Fibroblast of the conjunctiva (primary cell): ENCODE results near the gene TMEM91.
A peak's percentile ranks its signal among the peaks of the same experiment; 100 is the strongest.

ENCODE experiments used
- DNase-seq: peaks from one replicate; pipeline ENCODE4 v3.0.0-alpha.2; 2010; ENCODE audit warnings: low read depth

The TMEM91 gene

DNA sequence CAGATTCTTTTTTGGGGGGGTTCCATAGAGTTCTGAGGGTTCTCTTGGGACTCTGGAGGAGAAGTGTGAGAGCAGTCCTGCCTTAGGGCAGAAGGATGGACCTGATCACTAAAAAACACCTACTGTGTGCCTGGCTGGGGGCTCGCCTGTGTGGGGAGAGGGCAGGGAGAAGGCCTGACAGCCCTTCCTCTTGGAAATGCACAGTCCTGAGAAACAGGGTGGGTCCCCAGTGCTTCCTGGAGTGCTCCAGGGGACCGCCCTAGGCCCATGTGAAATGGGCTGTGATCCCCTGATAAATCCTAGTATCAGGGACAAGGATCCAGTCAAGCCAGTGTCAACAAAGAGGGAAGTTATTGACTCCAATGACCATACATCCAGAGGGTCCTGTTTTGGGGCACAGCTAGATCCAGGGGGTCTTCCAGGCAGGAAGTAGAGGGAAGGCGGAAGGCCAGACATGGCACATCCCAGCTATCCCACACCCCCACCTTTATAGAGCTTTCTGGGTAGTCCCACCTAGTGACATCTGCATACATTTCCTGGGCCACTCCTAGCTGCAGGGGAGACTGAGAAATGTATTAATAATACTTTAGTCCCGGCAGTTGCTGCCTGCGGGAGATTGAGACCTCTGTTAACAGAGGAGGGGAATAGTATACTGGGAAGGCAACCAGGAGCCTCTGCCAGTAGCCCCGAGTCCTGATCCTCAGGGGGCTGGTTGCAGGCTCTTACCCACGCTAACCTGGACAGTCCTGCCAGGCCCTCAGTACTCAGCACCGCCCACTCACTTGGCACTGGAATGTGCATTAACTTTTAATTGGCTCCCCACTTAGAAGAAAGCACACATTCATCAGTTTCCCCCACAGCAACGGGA lies 35.0 kb downstream of the TMEM91 start:
- DNase-seq: no peak

DNA sequence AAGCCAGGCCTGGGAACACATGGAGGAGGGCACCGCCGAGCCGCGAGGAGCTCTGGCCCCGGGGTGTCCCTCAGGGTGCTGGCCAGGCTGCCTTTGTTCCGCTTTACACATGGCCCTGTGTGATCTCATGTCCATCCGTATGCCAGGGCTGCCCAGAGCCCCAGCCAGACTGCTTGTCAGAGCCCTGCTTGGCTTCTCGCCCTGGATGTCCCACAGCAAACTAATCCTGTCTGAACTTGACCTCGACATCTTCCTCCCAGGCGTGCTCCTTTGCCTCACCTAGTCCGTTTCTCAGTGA lies 35.6 kb downstream of the TMEM91 start:
- no peak for DNase-seq

DNA sequence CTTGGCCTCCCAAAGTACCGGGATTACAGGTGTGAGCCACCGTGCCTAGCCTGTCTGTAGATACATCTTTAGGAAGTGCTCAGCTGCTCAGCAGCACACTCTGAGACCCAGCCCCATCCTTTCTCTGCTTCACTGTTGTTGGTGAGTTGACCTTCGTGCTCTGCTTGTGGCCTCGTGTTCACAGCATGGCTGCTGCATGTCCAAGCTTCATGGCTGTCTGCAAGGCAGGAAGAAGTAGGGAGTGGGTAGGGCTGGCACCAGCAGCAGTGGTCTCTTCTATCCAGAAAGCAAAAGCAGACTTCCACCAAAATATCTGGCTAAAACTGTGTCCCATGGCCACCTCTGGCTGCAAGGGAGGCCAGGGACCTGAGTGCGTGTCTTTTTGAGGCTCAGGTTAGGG lies 36.6 kb downstream of the TMEM91 start:
- DNase-seq: no peak

DNA sequence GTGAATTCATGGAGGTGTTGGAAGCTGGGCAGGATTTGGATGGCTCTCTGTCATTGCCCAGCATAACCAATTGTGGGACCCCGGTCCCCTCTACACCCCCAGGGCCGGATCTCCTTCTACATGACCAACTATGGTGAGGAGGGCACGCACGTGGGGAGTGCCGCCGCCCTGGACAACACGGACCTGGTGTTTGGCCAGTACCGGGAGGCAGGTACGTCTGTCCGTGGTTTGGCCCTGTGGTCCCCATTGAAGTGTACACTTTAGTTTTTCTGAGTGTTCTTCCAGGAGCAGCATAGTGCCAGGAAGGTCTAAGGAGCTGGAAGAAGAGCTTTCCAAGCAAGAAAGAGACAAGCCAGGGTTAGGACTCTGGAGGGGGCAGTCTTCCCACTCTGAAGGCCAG lies 37.6 kb downstream of the TMEM91 start:
- DNase-seq: no peak

DNA sequence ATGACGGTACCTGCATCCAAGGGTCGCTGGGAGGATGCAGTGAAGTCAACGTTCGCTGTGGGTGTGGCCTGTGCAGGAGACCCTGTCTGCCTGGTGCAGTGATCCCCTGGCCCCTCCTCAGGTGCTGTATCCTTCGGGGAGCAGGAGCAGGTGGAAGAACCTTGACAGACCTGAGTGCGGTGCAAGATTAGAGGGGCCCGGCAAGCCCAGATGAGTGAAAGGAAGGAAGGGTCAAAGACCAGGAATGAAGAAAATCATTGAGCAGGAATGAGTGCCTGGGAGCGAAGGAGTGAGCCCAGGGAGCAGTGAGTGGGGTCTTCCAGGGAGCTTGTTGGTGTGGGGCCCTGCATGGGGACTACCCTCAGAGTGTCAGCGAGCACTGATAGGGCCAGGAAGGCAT lies 38.1 kb downstream of the TMEM91 start:
- DNase-seq: no peak

DNA sequence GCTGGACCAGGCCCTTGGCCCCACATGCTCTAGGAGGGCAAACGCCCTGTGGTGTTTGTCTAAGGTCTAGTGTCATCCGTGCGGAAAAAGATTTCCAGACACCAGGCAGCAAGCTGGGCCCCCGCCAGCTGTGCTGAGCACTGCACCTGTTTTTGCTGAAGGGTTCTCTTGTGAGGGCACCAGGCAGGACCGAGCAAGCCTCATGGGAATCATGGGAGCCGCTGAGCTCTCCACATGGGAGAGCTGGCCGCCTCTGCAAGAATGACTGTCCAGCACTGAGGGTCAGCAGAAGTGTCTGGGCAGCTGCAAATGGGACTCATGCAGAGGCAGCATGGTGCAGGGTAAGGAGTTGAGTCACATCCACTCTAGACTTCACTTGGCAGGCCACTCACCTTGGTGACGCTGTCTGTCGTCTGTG lies 38.8 kb downstream of the TMEM91 start:
- no peak for DNase-seq

DNA sequence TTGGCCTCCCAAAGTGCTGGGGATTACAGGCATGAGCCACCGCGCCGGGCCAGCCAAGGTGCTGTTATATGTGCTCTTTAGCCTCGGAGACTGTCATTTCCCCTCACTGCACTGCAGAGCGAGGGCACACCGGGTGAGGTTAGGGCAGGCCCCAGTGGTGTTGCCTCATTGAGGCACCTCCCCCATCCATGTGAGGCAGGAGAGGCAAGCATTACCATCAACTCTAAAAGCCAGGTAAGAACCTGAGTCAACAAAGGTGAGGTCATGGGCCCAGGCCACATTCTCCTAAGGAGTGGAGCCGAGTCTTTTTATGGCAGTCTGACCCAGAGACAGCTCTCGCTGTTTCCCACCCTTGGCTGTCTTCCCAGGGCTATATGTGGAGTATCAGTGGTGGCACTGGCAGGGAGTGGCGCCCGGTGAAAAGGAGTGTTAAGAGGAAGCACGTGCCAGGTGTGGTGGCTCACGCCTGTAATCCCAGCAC lies 39.9 kb downstream of the TMEM91 start:
- DNase-seq: no peak

DNA sequence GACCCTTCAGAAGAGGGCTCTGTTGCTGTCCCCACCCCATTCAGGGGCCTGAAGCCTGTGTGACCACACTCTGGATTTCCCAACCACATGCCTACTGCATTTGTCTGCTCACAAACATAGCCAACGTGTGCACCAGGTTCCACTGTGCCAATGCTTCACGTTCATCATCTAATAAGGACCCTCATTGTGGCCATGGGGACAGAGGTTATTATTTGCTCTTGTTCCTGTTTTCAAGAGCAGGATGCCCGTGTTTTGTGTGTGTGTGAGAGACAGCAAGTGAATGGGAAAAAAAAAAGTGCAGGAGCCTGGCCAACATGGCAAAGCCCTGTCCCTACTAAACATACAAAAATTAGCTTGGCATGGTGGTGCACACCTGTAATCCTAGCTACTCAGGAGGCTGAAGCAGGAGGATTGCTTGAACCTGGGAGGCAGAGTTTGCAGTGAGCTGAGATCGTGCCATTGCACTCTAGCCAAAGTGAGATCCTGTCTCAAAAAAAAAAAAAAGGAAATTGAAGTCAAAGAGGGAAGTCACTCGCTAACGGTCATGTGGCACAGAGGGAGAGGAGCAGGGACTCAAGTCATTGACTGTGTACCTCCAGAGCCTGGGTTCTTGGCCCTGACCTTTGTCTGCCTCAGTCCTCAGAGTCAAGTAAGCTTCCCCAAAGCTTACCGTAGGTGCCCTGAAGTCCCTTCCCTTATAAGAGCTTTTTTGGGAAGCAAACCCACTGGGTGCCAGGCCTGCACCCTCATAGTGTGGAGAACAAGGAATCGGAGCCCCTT lies 44.0 kb downstream of the TMEM91 start:
- DNase-seq: no peak

DNA sequence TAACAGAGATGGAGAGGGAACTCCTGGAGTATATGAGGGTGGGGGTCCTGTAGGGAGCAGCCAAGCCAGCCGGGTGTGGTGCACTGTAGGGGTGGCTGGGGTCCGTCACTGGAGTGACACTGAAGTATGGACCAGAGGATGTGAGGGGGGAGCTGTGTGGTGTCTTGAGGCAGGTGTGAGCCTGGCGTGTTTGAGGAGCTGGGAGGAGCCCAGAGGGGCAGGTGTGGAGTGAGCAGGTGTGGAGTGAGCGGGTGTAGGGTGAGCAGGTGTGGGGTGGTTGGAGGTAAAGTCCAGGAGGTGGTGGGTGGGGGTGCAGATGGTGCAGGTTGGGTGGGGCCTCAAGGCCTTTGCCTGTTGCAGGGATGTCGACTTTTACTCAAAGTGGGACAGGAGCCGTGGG lies 45.0 kb downstream of the TMEM91 start:
- no peak for DNase-seq

DNA sequence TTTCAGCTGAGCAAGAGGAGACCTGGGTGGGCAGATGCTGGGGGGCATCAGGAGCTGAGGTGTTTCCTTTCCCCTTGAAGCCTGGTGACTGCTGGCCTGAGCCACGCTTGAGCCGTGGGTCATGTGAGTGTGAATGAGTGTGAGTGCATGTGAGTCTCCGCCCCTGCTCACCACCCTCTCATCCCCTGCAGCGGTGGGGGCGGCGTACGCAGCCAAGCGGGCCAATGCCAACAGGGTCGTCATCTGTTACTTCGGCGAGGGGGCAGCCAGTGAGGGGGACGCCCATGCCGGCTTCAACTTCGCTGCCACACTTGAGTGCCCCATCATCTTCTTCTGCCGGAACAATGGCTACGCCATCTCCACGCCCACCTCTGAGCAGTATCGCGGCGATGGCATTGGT lies 45.6 kb downstream of the TMEM91 start:
- DNase-seq: no peak

DNA sequence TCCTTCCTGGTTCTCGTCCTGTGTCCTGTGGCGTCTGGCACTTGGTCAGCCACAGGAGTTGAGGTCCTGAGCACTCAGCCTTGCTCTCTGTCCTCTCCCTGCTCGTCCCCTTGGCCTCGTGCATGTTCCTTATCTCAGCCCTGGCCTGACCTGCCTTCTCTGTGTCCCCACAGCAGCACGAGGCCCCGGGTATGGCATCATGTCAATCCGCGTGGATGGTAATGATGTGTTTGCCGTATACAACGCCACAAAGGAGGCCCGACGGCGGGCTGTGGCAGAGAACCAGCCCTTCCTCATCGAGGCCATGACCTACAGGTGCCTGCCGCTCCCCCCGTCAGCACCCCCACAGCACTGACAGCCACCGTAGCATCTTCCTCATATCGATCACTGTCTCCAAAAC lies 46.1 kb downstream of the TMEM91 start:
- no peak for DNase-seq

DNA sequence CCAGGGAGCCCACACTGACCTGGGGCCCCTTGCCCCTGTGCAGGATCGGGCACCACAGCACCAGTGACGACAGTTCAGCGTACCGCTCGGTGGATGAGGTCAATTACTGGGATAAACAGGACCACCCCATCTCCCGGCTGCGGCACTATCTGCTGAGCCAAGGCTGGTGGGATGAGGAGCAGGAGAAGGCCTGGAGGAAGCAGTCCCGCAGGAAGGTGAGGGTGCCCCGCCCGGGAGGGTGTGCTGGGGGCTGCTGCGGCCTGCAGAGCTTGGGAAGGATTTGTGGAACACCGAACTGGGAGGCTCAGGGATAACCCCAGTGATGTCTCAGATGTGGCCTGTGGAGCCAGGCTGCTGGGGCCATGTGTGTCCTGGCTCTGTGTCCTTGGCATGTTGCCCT lies 46.6 kb downstream of the TMEM91 start:
- DNase-seq: no peak

DNA sequence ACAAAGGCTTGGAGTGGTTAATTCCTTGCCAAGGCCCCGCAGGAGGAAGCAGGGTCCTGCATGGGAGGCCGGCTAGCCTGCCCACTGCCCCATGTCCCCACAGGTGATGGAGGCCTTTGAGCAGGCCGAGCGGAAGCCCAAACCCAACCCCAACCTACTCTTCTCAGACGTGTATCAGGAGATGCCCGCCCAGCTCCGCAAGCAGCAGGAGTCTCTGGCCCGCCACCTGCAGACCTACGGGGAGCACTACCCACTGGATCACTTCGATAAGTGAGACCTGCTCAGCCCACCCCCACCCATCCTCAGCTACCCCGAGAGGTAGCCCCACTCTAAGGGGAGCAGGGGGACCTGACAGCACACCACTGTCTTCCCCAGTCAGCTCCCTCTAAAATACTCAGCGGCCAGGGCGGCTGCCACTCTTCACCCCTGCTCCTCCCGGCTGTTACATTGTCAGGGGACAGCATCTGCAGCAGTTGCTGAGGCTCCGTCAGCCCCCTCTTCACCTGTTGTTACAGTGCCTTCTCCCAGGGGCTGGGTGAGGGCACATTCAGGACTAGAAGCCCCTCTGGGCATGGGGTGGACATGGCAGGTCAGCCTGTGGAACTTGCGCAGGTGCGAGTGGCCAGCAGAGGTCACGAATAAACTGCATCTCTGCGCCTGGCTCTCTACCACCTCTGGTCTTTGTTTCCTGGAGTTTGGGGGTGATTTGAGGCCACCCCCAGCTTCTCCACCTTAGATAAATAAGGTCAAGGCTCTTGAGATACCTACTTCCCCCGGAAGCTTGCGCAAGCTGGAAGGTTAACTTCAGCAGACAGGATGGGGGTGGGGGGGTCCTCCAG lies 48.2 kb downstream of the TMEM91 start:
- no peak for DNase-seq

DNA sequence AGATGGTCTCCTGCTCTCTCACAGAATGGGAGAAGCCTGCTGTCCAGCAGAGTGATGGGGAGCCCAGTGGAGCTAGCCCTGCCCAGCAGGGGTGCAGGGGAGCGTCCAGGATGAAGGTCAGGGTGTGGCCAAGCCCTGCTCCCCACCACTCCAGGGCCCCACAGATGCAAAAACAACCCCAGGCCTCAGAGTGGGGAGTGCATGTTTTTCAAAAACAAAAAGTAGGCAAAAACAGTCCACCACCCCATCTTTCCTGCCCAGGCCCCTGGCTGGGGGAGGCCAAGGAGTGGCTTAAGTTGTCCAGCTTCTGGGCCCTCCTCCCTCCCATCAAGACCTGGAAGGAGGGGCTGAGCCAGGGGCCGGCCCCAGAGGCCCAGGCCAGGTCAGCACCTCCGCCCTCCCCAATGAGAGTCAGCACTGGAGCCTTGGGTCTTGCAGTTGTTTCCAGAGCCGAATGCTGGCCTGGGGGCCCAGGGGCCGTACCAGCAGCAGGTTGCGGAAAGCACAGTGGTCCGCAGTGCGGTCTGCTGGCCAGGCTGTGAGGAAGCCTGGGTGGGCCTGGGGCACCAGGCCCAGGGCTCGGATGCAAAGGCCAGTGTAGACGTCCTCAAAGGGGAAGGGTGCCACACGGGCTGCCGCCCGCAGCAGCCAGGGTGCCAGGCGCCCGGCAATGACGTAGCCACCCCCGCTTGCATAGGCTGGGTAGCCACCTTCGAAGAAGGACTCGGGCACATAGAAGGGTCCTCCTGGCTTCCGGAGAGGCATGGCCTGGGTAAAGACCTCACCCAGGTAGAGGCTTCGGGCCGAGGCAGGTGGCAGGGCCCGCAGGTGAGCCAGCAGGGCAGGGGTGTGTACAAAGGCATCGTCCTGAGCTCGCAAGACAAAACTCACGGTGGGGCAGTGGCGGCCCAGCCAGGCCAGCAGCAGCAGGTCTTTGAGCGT lies 49.1 kb downstream of the TMEM91 start:
- no peak for DNase-seq

DNA sequence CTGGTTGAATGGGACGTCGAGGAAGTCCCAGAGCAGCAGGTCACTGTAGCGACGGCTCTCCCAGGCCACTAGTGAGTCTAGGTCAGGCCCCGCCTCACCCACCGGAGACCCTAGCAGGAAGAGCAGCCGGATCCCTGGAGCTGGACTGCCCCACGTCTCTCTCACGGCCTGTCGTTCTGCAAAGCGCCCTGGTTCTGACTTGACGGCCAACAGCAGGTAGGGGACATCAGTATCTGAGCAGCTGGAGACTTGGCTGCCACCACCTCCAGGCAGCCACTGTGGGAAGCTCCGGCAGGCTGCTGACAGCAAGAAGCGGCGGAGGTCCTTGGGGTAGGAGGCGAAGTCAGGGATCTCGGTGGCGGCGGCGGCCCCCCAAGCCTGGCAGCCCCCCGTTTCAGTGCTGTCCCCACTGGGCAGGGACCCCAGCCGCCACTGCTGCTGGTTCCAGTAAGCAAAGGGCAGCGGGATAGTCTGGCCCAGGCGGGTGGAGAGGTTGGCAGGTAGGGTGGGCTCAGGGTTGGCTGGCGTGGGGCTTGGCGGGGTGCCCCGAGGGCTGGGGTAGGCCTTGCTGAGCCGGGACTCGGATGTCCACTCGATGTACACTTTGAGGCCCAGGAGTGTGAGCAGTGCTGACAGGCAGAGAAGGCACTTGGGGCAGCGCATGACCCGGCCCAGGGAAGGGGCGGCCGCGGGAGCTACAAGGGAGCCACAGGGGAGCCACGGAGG lies 49.9 kb downstream of the TMEM91 start:
- no peak for DNase-seq

DNA sequence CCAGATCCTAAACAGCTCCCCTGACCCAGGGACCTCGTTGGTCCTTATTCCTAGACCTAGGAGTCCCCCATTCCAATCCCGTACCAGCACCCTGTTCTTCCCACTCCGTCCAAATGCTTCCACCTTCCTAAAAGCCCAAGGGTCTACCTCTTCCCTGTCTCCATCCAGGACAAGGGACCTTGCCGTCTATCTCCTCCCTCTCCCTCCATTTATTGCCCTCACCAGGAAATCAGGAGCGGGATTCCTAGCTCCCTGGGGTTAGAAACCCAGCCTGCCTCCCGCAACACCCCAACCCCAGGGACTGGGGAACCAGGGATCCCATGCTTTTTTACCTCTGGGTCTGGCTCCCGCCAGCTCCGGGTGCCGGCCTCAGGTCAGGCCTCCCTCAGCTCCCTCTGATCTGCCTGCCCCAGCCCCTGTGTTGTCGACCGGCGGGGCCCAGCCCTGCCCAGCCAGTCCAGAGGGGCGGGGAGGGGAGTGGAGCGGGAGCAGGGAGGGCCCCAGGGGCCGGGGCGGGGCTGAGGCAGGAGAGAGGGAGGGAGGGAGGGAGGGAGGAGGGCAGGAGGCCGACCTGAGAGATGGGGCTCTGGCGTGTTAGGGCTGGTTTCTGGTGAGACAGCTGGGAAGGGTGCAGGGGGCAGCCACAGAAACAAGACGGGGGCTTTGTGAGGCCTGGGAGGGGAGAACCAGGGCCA lies 50.8 kb downstream of the TMEM91 start, which contains the start of gene B3GNT8:
TSS of gene B3GNT8 (minus strand) at position 423 of the 695 bp plus-strand sequence. CDS start 596 bp downstream, outside the sequence.
- peak; percentile 43 for DNase-seq

DNA sequence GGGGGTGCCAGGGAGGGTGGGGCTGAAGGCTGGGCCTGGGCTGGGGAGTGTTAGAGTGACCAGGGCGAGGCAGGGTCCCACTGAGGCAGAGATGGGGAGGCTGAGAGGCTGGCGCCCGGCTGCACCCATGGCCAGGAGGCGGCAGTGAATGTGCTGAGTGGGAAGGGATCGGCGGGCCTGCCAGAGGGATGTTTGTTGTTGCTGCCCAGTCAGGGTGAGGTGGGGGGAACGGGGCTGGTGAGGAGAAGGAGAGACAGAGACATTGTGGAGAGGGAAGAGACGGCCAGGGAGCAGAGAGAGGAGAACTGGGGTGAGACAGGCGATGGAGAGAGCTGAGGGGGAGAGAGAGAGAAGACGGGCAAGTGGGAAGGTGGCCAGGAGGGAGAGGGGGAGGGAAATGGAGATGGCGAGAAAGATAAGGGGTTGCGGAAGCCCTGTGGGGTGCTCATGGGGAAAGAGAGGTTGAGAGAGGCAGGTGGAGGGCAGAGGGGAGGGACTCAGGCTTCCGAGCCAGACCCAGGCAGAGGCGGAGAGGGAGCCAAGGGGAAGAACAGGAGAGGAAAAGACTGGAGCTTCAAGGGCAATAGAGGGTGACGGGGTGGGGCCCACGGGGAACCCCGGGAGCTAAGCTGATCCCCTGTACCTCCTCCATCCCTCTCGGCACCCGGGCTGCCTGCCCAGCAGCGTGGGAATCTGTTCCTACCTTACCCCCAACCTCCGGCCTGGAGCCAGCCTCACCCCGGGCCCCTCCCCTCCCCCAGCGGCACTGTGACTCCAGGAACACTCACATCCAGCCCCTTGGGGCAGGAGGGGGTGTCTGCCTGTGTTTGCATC lies 51.5 kb downstream of the TMEM91 start:
- DNase-seq: no peak

DNA sequence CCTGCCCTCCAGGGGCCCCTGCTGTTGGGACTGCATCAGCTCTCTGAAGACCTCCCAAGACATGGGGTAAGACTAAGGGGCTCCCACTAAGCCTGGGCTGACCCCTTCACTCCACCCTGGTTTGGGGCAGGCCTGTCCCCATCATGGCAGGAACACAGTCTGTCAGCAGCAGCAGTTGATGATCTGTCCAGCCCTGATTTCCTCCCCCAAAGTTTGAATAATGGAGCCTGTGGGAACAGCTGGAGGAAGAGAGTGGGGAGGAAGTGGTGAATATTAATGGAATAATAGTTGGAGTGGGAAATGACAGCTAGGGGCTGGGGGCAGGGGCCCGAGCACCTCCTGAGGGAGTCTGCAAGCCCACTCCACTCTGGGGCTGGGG lies 52.1 kb downstream of the TMEM91 start:
- DNase-seq: no peak

DNA sequence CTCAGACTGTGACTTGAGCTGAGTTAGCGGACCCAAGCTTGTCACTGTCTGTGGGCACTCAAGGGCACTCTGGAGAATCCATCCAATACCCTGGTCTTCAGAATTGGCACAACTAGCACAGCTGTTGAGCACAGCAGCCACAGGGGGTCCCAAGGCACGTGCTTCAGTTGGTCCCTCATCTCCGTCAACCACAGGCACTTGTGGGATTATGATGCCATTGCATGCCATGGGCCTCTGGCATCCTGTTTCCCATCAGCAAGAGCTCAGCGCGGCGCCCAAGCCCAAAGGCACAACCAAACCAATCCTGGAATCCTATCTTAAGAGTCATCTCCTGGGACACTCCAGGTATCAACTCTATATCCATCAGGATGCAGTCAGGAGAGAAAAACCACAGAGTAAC lies 54.6 kb downstream of the TMEM91 start:
- DNase-seq: no peak
